Lower leg skin (tissue), 4 donors: ENCODE measurements around the gene NCF2. TPM values are rescaled to one million over a fixed set of nuclear protein-coding genes. Genes with fewer than 3 reads are reported as not detected.

Experiments
- DNase-seq, 2 donors: peaks; one replicate each; pipeline ENCODE4 v3.0.0-alpha.2; 2019; ENCODE audit warnings: low spot score in 2 of 2
- H3K4me3 ChIP-seq: fragments of 200-600 bp; sonication (generic); 2 replicates; pipeline ENCODE4 v1.5.1; 2017; ENCODE audit warnings: mild to moderate bottlenecking, low read depth; ENCODE audit not compliant: poor library complexity, severe bottlenecking
- POLR2A ChIP-seq, 2 donors: fragments of 450-650 bp; IDR thresholded peaks; one replicate each; pipeline ENCODE4 v1.6.1; 2016 to 2017; ENCODE audit warnings: antibody characterized with exemption in 2 of 2, mild to moderate bottlenecking in 1 of 2, moderate library complexity in 1 of 2
- WGBS, 2 donors: methylation state at CpG; one replicate each; pipeline ENCODE4 v1.1.5; 2018; 5-methylcytosine and 5-hydroxymethylcytosine counted together
- intact Hi-C: fragments of 100-400 bp; cut with DNase I; formaldehyde crosslinking; loops from one replicate; pipeline ENCODE4 v1.15.0; 2023; ENCODE audit warnings: low total_unique reads
- total RNA-seq, 4 donors: library from RNA; depleted of rRNA; stranded (reverse); fragments of >200 nt; gene quantifications; one replicate each; pipeline ENCODE4 v1.1.0, GENCODE V29; 2016
- TF ChIP-seq, protein P1 (sequence below), 3 donors: fragments of 450-650 bp; IDR thresholded peaks; one replicate each; pipeline ENCODE4 v1.5.1; 2016; ENCODE audit warnings: antibody characterized with exemption in 3 of 3, mild to moderate bottlenecking in 3 of 3, moderate library complexity in 2 of 3

The NCF2 gene
- total RNA-seq, 4 donors from 2014 or later = 26.6 to 58.2 (median 33.4) TPM

DNA sequence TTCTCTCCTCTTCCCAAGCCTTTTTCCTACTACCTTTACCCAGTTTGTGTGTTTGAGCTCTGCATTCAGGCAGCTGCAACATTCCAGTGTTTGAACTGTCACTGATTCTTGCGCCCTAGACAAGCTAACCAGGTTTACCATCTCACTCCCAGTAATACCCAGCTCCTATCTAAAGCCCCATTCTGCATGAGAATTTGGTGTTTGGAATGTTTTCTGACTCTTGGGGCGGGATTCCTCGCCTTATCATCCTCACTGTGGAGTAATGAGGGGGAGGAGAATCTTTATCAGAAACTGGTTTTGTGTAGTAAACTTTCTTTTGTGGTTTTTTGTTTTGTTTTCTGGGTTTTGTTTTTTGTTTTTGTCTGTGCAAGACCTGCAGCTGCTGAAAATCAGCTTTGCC lies 36.5 kb downstream of the NCF2 start:
- no peak overlapping the region for H3K4me3 ChIP-seq
- no peak for DNase-seq
- TF ChIP-seq, protein P1, sequence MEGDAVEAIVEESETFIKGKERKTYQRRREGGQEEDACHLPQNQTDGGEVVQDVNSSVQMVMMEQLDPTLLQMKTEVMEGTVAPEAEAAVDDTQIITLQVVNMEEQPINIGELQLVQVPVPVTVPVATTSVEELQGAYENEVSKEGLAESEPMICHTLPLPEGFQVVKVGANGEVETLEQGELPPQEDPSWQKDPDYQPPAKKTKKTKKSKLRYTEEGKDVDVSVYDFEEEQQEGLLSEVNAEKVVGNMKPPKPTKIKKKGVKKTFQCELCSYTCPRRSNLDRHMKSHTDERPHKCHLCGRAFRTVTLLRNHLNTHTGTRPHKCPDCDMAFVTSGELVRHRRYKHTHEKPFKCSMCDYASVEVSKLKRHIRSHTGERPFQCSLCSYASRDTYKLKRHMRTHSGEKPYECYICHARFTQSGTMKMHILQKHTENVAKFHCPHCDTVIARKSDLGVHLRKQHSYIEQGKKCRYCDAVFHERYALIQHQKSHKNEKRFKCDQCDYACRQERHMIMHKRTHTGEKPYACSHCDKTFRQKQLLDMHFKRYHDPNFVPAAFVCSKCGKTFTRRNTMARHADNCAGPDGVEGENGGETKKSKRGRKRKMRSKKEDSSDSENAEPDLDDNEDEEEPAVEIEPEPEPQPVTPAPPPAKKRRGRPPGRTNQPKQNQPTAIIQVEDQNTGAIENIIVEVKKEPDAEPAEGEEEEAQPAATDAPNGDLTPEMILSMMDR (IDR thresholded peaks at IDR 0.05) = no peak
- no peak for TF ChIP-seq POLR2A (IDR thresholded peaks at IDR 0.05)
- WGBS, 2 donors = 86 to 97% methylated on average over 3 of the region's 3 CpGs
- intact Hi-C loops = no loop called here

DNA sequence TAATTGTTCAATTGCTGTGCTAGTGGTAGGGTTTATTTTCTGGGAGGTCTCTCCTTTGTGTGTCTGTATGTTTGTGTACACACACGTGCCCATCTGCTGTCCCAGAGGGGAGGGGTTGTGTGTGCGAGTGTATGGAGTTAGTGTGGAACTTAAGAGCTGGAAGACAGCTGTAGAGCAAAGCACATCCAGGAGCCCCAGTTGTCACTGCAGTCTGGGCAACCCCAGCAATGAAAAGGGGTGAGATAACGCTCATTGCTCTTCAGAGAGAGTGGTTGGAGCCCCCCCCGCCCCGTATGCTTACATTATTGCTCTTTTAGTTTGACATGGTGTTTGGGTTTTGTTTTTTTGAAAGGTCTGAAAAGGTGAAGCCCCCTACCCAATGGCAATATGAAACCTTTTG lies 36.9 kb downstream of the NCF2 start:
- DNase-seq = no peak
- intact Hi-C loops = no loop called here
- 60 to 76% methylated on average over 5 of the region's 5 CpGs for whole genome bisulfite sequencing, 2 donors

DNA sequence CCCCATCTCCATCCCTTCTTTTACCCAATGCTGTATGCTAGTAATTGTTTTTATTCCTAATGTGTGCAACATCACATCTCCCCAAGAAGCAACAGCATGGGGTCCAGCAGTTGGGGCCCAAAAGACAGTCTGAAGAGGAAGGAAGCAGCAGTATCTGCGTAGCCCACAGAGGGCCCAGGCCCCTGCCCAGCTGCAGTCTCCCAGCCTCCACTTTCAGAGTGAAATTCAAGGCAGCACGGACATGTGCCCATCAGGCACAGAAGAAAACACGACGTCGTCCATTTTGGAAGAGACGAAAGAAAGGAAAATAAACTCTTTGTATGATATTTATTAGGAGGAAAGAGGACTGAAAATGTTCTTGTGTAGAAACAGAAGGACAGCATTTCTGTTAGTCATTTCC lies 37.4 kb downstream of the NCF2 start:
- WGBS, 2 donors = 81 to 85% methylated on average over 6 of the region's 6 CpGs
- no peak for DNase-seq
- H3K4me3 ChIP-seq = no peak overlapping the region
- TF ChIP-seq, protein P1 (IDR thresholded peaks at IDR 0.05) = no peak
- TF ChIP-seq POLR2A (IDR thresholded peaks at IDR 0.05) = no peak
- intact Hi-C loops = no loop called here

More for the DNA sequence above, 36.9 kb downstream of the NCF2 start:
- TF ChIP-seq, protein P1 (IDR thresholded peaks at IDR 0.05) = no peak
- no peak for TF ChIP-seq POLR2A (IDR thresholded peaks at IDR 0.05)
- H3K4me3 ChIP-seq = no peak overlapping the region

DNA sequence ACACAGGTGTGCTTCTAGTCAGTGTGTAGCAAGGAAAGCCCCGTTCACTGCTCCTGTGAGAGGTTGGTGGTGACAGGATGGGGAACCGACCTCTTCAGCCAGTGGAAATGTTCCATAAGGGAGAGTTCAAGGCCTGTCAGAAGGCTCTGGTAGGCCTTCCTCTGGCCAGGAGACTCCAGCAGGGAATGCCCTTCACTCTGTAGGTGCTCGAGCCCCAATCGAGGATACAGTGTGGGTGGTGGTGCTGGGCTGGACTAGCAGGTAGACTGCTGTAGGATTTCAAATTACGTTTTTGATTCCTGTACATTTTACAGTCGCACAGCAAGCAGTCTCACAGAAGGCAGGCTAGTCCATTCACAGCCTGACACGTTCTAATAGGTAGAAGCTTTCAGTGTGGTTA lies 37.8 kb downstream of the NCF2 start:
- no peak for TF ChIP-seq POLR2A (IDR thresholded peaks at IDR 0.05)
- TF ChIP-seq, protein P1 (IDR thresholded peaks at IDR 0.05) = no peak
- whole genome bisulfite sequencing, 2 donors = 84 to 90% methylated on average over 7 of the region's 7 CpGs
- H3K4me3 ChIP-seq = no peak overlapping the region
- intact Hi-C loops = no loop called here
- no peak for DNase-seq

DNA sequence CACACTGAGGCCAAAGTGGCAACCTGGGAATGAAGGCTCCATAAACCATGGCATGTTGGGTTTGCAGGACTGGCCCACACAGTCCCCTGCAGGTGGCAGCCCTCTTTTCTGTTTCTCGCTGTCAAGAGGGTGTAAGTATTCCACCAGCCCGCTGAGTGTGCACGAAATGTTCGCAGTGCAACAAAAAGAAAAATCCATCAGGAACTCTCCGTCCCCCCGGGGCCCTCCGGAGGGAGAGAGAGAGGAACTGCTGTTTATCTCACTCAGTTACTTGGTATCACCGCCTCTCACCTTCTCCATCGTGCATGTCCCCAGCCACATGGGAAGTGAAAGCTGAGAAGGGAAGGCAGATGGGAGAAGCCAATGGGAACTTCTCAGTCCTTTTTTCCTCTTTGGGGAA lies 38.3 kb downstream of the NCF2 start:
- peak in 1 of 2 donors; percentile 79 for DNase-seq
- 86 to 88% methylated on average over 9 of the region's 9 CpGs for WGBS, 2 donors
- intact Hi-C loops = no loop called here
- H3K4me3 ChIP-seq = no peak overlapping the region
- TF ChIP-seq, protein P1 (IDR thresholded peaks at IDR 0.05) = no peak
- no peak for TF ChIP-seq POLR2A (IDR thresholded peaks at IDR 0.05)

DNA sequence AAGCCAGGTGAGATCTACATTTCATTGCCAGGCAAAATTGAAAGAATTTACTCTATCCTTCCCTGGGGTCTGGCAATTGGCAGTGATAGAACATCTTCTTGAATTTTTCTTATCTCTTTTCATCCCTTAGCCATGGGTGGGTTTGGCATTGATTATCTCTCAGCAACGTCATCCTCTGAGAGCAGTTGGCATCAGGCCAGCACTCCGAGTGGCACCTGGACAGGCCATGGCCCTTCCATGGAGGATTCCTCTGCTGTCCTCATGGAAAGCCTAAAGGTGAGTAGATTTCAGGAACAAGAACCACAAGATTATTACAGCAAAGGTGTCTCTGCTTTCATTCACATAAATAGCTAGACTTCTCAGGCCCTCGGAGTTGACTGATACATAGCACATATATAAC lies 39.3 kb downstream of the NCF2 start:
- no peak for TF ChIP-seq POLR2A (IDR thresholded peaks at IDR 0.05)
- TF ChIP-seq, protein P1 (IDR thresholded peaks at IDR 0.05) = no peak
- H3K4me3 ChIP-seq = no peak overlapping the region
- intact Hi-C loops = no loop called here
- no peak for DNase-seq
- 50 to 51% methylated on average over 3 of the region's 3 CpGs for WGBS, 2 donors
